GM19324 (cell line): ENCODE data around the gene GRPEL2.

Experiments used
- ATAC-seq: cut with Tn5 transposase; IDR thresholded peaks from one replicate; pipeline ENCODE4 v1.9.1; 2021; ENCODE audit warnings: mild to moderate bottlenecking, moderate library complexity; ENCODE audit not compliant: unreplicated experiment, low FRiP score

GRPEL2 gene

GRCh38 chr5:149317281-149318048 is 27.8 kb upstream of the GRPEL2 start:
- ATAC-seq = no peak

DNA sequence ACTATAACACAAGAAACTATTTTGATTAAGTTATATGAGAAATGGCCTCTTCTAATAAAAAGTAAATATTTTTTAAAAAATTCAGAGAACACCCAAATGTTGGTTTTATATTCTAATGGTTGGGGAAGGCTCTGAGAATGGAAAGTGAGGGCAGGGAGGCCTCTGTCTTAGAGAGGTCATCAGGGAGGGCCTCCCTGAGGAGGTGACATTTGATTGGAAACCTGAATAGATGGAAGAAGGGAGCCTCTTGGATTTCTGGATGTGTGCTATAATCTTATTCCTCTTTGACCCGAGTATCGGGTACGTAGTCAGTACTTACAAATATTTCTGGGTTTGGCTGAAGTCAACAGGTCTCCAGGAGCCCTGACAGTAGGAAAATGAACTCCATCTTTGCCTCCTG is 26.1 kb upstream of the GRPEL2 start:
- no peak for ATAC-seq

DNA sequence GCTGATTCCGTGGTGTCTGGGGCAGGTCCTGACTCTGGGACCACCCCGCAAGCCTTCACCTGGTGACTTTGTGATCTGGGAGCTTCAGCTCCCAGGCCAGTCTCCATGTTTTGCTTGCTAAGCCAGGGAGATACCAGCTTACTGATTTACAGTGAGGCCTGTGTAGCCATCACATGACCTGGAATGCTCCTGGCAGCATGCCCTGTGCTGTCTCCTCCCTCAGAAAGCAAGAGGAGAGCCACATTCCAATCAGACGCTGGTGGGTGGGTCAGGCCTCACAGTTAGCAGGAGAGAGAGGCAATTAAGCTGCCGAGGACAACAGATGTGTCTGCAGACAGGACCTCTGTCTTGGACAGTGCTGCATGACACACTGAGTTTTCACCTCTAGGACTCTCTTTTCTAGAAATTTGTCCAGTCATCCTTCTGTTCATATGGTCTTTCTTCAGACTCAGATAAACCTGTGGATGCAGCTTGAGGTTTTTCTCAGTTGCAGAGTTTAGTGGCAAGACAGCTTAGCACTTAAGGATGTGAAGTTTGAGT is 24.4 kb upstream of the GRPEL2 start:
- no peak for ATAC-seq

DNA sequence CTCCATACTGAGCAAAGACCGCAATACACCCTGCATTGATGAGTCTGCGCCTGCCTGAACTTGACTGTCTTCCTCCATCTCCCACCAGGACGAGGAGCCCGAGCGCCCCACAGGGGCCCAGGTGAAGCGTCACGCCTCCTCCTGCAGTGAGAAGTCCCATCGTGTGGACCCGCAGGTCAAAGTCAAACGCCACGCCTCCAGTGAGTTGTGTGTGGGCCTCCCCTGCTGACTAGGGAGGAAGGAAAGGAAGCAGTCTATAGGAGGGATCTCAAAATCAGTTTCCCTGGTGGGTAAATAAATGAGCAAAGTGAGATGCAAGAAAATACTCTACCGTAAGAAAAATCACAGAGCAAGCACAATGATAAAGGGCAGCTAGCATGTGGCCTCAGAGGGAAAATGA is 22.8 kb upstream of the GRPEL2 start:
- ATAC-seq = no peak

DNA sequence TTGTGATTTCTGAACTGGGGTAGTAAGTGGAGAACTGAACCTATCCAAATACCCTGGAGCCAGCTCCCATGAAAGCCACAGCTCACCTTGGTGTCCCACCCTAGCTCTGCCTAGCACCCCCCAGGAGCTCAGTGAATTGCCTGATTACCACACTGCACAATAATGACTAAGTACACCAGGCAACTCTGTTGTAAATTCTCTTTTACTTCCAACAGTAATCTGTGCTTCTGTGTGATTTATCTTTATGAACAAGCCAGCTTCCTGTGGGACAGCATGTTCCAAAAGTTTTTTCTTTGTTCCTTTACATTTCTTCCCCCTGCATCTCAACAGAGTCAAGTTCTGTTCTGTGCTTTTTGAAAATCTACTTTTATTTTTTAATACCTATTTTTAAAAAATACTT is 22.1 kb upstream of the GRPEL2 start:
- no peak for ATAC-seq

GRCh38 chr5:149323621-149324205 is 21.6 kb upstream of the GRPEL2 start:
- ATAC-seq = no peak

- no peak for ATAC-seq
Measured at GRCh38 chr5:149324641-149325040, 20.7 kb upstream of the GRPEL2 start.

DNA sequence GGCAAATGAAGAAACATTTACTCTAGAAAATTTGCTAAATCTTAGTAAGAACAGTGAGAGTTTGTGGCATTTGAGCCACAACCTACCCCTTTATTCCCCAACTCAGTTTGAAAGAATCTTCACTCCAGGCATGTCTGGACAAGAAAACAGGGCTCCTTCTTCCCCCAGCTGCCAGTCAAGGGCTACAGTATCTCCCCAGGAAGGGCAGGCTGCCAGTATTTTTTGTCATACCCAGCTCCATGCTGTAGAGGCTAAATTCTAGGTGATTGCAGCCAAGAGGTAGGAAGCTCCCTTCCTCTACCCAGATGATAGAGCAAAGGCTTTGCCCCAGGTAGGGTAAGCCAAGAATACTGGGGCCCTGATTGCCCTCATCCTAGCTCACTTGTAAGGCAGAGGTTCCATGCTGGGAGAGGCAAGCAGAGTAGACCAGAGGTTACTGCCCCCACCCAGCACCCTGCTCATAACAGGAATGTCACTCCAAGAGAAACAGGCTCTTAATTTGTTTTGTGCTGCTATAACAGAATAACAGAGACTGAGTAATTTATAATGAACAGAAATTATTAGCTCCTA is 20.0 kb upstream of the GRPEL2 start:
- ATAC-seq = no peak

DNA sequence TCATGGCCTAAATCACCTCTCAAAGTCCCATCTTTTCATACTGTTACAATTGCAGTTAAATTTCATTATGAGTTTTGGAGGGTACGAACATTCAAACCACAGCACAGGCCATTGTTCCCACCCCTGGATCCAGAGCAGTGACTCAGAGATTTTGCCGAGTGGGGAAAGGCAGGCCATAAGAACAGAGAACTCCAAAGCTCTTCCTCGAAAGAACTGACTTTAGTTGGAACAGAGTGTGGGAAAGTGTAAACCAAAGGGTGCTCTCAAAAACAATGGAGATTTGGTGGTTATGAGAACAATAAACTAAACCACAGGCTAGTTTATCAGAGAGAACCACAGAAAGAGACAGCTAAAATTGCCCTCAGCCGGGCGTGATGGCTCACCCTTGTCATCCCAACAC is 19.4 kb upstream of the GRPEL2 start:
- ATAC-seq = no peak

- no peak for ATAC-seq
Measured at GRCh38 chr5:149326611-149327010, 18.7 kb upstream of the GRPEL2 start.

- ATAC-seq = no peak
Measured at GRCh38 chr5:149328177-149328576, 17.1 kb upstream of the GRPEL2 start.

DNA sequence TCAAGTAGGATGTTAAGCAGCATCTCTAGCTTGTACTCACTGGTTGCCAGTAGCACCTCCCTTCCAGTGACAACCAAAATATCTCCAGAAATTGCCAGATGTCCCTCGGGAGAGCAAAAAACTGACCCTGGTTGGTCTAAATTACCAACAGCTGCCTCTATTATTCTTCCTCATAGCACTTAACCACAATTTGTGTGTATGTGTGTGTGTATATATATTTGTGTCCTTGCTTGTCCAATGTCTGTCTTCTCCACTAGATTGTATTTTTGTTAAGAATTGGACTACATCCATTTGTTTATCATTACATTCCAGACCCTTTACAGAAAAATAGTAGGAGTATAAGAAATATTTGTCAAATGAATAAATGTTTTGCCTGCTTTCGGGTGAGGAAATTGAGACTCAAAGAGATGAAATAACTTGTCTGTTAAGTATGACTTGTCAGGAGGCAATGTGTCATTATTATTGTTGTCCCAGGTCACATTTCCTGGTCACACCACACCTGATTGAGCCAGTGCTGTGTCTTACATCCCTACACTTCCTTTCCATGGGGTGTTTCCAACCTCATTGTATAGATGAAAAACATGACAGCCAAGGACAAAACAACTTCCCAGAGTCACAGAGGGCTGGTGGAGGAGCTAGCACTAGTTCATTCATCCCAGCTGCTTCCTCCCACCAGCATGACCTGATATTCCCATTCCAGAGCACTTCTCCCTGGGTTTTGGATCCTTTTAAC is 11.4 kb upstream of the GRPEL2 start:
- ATAC-seq = no peak

GRCh38 chr5:149337736-149338135 is 7.6 kb upstream of the GRPEL2 start:
- ATAC-seq = no peak

DNA sequence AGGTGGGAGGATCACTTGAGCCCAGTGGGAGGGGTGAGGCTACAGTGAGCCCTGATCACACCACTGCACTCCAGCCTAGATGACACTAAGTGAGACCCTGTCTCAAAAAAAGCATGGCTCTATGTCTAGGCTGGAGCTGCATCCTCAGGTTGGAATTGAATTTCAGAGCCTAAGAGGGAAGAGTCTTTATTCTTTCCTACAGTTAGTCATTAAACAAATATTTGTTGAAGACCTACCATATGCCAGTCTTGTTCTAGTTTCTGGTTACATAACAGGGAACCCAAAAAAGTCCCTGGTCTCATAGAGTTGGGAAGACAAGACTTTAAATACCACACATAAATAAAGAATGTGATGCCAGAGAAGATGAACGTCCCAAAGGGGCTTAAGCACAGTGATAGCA is 6.9 kb upstream of the GRPEL2 start:
- ATAC-seq = no peak

- ATAC-seq = no peak
Measured at GRCh38 chr5:149340920-149341319, 4.4 kb upstream of the GRPEL2 start.

GRCh38 chr5:149341876-149342275 is 3.4 kb upstream of the GRPEL2 start:
- no peak for ATAC-seq

DNA sequence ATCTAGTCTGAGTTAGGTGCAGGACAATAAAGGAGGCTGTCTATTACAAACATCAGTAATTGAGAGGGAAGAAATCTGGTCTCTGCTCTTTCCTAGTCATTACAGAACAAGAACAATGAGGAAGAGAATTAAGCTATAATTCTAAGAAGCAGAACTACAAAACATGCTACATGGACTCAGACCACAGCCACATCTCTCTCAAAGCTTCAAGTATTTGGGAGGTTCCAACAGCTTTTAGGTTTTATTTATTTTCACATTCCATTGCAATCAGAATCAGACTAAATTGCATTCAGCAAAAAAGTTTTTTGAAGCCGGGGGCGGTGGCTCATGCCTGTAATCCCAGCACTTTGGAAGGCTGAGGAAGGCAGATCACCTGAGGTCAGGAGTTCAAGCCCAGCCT is 1.1 kb upstream of the GRPEL2 start:
- no peak for ATAC-seq

- peak; percentile 3 for ATAC-seq
Measured at GRCh38 chr5:149345892-149346222, 558 bp downstream of the GRPEL2 start.

- ATAC-seq = no peak
Measured at GRCh38 chr5:149348518-149348917, 3.2 kb downstream of the GRPEL2 start.

DNA sequence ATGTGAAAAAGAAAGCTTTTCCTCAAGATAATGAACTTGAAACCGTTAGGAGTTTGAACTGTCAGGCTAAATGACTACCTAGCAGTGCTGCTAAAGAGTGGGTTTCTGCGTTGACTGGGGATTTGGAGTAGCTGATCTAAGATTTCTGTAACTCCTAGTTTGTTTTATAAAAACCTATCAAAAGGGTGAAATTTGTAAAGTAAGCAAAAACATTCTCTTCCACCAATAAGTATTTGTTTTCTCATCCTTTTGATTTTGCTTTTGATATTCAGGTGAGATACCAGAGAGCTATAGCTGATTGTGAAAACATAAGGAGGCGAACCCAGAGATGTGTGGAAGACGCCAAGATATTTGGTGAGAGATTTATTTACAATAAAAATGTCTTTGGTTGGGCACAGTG is 4.1 kb downstream of the GRPEL2 start:
- no peak for ATAC-seq

DNA sequence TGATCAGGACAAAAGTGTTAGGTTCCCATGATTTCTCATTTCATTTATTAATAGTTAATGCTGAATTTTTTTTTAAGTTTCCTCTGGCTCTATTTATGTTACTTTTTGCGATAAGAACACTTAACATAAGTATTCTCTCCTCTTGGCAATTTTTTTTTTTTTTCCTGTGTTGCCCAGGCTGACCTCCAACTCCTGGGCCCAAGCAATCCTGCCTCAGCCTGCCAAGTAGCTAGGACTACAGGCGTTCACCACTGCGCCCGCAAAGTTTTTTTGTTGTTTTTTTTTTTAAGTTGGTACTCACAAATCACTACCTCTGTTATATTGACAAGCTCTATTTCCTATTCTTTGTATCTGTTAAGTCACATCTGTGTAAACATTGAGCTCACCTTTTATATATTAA is 6.9 kb downstream of the GRPEL2 start:
- ATAC-seq = no peak
